Hematopoietic multipotent progenitor cell treated with erythropoietin and hydrocortisone succinate and interleukin-3 and kit ligand, for 15 days (in vitro differentiated cells): ENCODE measurements around the gene AIFM3.
"Not testable (repeated sequence)": the region's sequence is repeated elsewhere in the genome, so short reads cannot be mapped to it uniquely, and the experiment has no call there.

Experiments used
- DNase-seq: peaks from one replicate; pipeline ENCODE4 v3.0.0-alpha.2; 2015; ENCODE audit warnings: low spot score

Gene AIFM3

DNA sequence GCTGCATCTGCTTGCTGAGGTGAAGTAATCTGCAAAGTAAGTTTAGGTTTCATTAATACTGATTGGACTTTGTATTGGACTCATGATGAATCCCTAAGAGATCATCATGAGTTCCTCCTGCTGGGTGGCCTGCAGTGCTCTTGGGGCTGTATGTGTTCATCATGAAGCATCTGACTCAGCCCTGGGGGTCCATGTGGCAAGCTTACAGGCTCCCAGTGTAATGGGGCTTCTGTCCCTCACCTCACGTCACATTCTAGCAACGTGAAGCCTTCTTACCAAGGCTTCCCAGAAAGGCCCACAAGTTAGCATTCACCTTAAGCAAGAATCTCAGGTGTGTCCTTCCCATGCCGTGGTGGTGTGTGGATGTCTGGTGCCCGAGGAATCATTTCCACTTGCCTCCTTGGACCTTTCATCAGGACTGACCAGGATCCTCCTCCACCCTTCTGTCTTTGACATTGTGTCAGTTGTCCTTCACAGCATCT is 26.1 kb upstream of the AIFM3 start:
- no peak for DNase-seq

- DNase-seq, result not testable (repeated sequence)
Observed at GRCh38 chr22:20942203-20942902, 24.7 kb upstream of the AIFM3 start.

GRCh38 chr22:20943104-20943933 is 23.7 kb upstream of the AIFM3 start:
- DNase-seq, result no peak

DNA sequence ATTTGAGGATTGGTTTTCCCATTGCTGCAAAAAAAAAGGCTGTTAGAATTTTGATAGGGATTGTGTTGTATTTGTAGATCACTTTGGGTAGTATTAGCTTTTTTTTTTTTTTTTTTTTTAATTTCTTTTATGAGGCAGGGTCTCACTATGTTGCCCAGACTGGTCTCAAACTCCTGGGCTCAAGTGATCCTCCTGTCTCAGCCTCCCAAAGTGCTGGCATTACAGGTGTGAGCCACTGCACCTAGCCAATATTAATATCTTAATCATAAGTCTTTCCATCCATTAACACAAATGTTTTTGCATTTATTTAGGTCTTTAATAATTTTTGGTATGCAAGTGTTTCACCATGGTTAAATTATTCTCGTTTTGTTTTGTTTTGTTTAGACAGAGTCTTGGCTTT is 23.0 kb upstream of the AIFM3 start:
- no peak for DNase-seq

GRCh38 chr22:20945578-20945934 is 21.5 kb upstream of the AIFM3 start:
- DNase-seq, result no peak

GRCh38 chr22:20946080-20946986 is 20.7 kb upstream of the AIFM3 start:
- no peak for DNase-seq

- no peak for DNase-seq
Observed at GRCh38 chr22:20946991-20947390, 20.1 kb upstream of the AIFM3 start.

- DNase-seq, result no peak
Observed at GRCh38 chr22:20948450-20948849, 18.6 kb upstream of the AIFM3 start.

- DNase-seq, result no peak
Observed at GRCh38 chr22:20948989-20949388, 18.1 kb upstream of the AIFM3 start.

- no peak for DNase-seq
Observed at GRCh38 chr22:20949698-20950183, 17.3 kb upstream of the AIFM3 start.

DNA sequence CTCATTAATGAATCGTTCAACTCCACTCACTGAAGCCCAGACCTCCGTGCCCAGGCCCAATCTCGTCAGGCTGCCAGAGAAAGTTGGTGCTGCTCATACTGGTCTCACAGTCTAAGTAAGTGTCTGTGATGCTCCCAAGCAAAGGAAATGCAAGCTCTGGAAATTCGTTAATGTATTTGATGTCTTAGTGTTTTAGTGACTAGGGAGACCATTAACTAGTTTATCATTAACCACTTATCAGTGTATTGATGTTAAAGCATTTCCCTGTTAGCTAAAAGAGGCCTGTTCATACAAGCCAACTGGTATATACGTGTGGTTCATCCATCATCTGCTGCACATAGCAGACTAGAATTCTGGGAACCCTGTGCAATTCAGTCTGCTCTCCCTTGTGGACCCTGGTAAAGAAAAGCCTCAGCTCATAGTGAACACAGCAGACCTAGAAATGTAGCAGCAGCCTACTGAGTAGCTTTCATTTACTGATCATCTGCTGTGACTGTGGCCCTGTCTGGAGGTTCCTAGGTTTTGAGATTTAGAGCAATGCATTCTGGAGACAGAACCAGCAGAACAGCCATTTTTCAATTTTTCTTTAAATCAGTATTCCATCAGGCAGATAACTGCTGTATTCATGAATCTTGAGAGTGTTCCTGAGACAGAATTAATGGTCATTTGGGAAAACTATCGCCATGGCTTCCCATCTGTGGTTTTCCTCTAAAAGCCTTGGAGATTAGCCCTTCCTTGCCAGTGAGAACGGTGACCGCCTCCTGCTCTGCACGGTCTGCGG is 15.7 kb upstream of the AIFM3 start:
- DNase-seq, result no peak

GRCh38 chr22:20951932-20952380 is 15.1 kb upstream of the AIFM3 start:
- no peak for DNase-seq

DNA sequence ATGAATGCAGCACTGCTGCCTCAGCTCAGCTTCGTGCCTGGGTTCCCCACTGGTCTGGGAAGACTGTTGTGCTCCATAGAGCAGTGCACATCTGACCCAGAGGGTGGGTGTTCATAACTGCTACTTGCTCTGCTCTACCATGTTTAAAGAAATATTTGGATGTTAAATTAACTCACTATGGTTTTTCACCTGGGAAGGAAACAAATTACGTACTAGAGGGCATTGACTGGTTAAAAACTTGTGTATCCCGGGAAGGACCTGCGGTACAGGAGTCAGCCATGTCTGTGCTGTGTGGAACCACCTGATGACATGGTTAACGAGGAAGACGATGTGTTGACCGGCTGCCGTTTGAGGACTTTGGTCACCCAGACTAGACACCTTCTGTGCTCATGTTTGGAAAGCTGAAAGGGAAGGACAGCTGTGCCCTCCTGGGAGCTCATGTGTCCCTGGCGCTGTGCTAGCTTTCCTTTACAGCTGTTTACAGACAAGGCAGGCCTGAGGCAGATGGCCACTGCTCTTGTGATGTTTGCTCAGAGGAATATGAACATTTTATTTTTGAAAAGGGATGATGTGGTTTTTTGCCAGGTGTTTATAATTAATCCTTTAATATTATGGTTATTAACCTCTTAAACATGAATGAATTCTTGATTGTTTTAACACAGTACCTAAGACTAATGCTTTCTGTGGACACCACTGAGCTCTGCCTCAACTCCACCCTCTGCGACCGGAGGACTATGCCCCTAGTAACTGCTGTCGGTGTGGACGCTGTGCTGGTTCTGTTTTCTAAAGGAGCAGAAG is 14.3 kb upstream of the AIFM3 start:
- no peak for DNase-seq

DNA sequence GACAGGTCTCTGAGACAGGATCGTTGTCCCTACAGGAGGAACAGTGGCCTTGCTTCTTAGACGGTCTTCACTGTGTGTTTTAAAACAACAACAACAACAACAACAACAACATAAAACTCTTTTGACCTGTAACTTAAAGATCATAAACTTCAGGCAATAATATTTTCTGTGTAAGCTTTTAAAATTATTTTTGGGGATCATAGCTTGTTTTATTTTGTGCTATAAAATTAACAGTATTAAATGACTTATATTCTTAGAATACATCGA is 13.8 kb upstream of the AIFM3 start:
- DNase-seq, result no peak

DNA sequence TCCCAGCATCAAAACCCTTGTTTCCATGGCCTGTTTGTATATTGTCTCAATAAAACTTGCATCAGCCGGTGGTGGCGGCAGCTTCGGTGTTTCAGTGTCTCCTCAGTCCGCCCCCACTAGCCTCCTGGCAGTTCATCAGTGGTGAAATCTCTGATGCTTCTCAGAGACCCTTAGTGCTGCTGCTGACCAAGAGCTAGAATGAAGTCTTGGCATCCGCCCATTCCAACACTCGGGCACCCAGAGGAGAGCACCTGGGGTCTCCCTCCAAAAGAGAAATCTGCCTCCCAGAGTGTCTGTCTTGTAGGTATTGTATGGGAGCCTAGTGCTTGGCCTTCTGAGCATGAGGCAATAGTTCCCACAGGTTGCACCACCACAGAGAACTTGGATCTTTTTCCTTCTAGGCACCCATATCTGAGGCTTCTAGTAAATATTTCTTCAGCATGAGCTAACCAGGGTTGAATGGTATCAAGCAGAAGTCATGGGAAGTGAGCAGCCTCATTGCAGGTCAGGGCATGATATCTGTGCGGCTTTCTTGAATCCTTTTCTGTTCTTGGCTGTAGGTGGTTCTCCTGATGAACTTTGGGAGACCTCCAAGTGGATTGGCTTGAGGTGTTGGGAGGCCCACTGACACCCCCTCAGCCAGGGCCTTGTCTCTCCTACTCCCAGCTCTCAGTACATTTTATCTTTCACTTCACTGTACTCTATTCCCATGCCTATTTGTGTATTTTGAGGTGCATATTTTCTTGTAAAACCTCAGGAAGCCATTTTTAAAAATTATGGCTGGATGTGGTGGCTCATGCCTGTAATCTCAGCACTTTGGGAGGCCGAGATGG is 13.2 kb upstream of the AIFM3 start:
- no peak for DNase-seq

DNA sequence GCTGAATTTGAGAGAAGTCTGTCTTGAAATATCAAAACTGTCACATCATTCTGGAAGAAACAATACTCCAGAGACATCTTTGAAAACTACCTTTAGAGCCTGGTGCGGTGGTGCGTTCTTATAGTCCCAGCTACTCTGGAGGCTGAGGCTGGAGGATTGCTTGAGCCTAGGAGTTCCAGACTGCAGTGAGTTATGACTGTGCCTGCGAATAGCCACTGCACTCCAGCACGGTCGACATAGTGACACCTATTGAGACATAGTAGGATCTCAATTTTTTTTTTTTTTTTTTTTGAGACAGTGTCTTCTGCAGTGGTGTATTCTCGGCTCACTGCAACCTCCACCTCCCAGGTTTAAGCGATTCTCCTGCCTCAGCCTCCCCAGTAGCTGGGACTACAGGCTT is 11.5 kb upstream of the AIFM3 start:
- DNase-seq, result no peak

DNA sequence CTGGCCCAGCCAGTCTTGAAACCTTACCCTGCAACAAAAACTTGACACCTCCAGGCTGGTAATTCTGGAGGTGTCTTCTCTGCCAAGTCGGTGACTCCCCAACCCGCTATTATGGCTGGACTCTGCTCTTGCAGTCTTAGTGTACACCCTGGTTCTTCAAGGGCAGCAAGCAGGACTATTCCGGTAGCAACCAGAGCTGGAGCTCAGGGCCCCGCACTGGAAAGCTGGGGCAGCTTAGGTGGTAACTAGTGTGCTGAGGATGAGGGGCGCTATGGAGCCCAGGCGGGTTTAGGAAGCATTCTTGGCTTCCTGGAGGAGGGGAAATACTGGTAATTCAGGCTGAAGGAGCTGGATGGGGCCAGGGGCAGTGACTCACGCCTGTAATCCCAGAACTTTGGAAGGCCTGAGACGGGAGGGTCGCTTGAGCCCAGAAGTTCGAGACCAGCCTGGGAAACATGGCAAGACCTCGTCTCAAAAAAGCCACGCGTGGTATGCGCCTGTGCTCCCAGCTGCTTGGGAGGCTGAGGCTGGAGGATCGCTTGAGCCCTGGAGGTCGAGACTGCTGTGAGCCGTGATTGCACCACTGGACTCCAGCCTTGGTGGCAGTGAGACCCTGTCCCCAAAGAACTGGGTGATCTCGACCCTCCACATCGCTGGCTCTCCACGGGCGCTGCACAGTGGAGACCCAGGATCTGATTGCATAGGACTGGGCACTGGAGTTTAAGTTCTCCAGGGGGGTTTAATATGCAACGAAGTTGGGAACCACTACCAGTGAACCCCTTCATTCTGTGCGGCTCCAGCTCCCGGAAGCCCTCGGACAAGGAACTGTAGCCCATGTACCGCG is 10.6 kb upstream of the AIFM3 start:
- no peak for DNase-seq

DNA sequence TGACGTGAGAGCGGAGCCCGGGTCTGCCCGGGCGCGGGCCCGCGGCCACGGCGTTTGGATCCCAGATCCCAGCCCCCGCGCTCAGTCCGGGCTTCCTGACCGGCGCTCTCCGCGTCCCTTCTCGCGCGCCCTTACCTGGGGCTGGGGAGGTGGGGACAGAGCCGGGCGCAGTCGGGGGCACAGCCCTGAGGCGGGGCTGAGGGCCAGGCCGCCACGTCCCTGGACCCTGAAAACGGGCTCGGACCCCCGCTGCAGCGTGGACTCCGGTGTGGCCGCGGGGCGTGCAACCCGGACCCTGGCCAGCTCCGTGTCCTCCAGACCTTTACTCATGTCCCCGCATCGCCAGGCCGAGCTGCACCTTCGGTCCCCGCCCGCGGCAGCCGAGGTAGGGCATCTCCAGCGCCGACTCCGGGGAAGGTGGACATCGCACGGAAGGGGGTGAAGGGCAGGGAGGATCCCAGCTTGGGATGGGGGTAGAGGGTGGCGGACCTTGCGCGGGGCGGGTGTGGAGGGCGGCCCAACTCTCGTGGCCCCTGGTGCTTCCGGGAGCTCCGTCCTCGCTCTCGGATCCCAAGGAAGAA is 9.9 kb upstream of the AIFM3 start:
- DNase-seq, result no peak
